Body of pancreas (tissue), 4 donors: Measurements from ENCODE around the gene DEFB132. TPM values are rescaled to one million over a fixed set of nuclear protein-coding genes. Genes with fewer than 3 reads are reported as not detected.
"Not testable (repeated sequence)": the region's sequence is repeated elsewhere in the genome, so short reads cannot be mapped to it uniquely, and the experiment has no call there.

ENCODE experiments used
- ATAC-seq: fragments of 150-250 bp; one replicate; pipeline ENCODE4 v1.9.1; 2016
- DNase-seq, 4 donors: peaks; one replicate each; pipeline ENCODE4 v3.0.0-alpha.2; 2019
- H3K27ac ChIP-seq, 4 donors: fragments of 200-600 bp; sonication (generic); 1 replicate in 3 of 4; 2 replicates in 1 of 4; pipeline versions ENCODE4 v1.5.1 to v1.6.1; 2016 to 2019; ENCODE audit warnings: mild to moderate bottlenecking in 1 of 4, mixed read lengths in 1 of 4, moderate library complexity in 1 of 4
- H3K27me3 ChIP-seq, 2 donors: fragments of 200-600 bp; sonication (generic); one replicate each; pipeline ENCODE4 v1.6.0; 2016; ENCODE audit warnings: mild to moderate bottlenecking in 1 of 2
- H3K36me3 ChIP-seq, 2 donors: fragments of 200-600 bp; sonication (generic); replicated peaks in 1 of 2; 2 replicates each; pipeline ENCODE4 v1.5.1; 2016; ENCODE audit warnings: low read depth in 2 of 2; ENCODE audit not compliant: insufficient read depth in 1 of 2
- H3K4me1 ChIP-seq: fragments of 200-600 bp; sonication (generic); one replicate; pipeline ENCODE4 v1.6.0; 2016
- H3K4me3 ChIP-seq, 2 donors: fragments of 200-600 bp; sonication (generic); 1 replicate in 1 of 2; 2 replicates in 1 of 2; pipeline ENCODE4 v1.5.1; 2016 to 2019
- H3K9me3 ChIP-seq, 3 donors: fragments of 200-600 bp; sonication (generic); 1 replicate in 2 of 3; 2 replicates in 1 of 3; pipeline ENCODE4 v1.5.1; 2016
- POLR2A ChIP-seq, 3 donors: fragments of 450-650 bp; IDR thresholded peaks; one replicate each; pipeline ENCODE4 v1.6.1; 2016; ENCODE audit warnings: antibody characterized with exemption in 3 of 3, mild to moderate bottlenecking in 2 of 3
- WGBS, 2 donors: methylation state at CpG; one replicate each; pipeline ENCODE4 v1.1.5; 2017; 5-methylcytosine and 5-hydroxymethylcytosine counted together
- intact Hi-C: fragments of 100-400 bp; cut with DNase I; formaldehyde crosslinking; loops from one replicate; pipeline ENCODE4 v1.15.1; 2023
- total RNA-seq, 2 donors: library from RNA; depleted of rRNA; stranded (reverse); fragments of >200 nt; gene quantifications; one replicate each; pipeline ENCODE4 v1.1.0, GENCODE V29; 2016
- TF ChIP-seq, protein P1 (sequence below), 7 experiments: fragments of 450-650 bp in 4 of 7; fragments of 200-600 bp in 3 of 7; sonication (generic) in 3 of 7; IDR thresholded peaks; one replicate each; pipeline ENCODE4 v1.5.1; 2016 to 2019; ENCODE audit warnings: antibody characterized with exemption in 7 of 7

DEFB132 gene
- total RNA-seq, 2 donors from 2014 or later = not detected

DNA sequence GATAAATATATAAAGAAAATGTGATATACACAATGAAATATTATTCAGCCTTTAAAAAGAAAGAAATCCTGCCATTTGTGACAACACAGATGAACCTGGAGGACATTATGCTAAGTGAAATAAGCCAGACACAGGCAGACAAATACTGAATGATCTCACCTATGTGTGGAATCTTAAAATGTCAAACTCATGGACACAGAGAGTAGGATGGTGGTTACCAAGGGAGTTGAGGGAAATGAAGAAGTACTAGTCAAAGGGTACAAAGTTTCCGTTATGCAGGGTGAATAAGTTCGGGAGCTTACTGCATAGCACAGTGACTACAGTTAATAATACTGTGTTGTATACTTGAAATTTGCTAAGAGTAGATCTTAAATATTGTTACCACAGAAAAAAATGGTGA is 14.6 kb upstream of the DEFB132 start:
- intact Hi-C loops = no loop called here
- no peak for DNase-seq
- Histone ChIP-seq H3K9me3 (no peaks in the 10 kb centered on the region), H3K4me1 (no peaks in the 10 kb centered on the region), H3K4me3 (no peak overlapping the region), H3K36me3 (no peaks in the 10 kb centered on the region), H3K27me3 (peaks cover 0 to 3% of the 10 kb centered on the region in 2 donors), H3K27ac (no peak overlapping the region)
- WGBS, 2 donors = 65 to 78% methylated on average over 2 of the region's 2 CpGs
- TF ChIP-seq, protein P1, sequence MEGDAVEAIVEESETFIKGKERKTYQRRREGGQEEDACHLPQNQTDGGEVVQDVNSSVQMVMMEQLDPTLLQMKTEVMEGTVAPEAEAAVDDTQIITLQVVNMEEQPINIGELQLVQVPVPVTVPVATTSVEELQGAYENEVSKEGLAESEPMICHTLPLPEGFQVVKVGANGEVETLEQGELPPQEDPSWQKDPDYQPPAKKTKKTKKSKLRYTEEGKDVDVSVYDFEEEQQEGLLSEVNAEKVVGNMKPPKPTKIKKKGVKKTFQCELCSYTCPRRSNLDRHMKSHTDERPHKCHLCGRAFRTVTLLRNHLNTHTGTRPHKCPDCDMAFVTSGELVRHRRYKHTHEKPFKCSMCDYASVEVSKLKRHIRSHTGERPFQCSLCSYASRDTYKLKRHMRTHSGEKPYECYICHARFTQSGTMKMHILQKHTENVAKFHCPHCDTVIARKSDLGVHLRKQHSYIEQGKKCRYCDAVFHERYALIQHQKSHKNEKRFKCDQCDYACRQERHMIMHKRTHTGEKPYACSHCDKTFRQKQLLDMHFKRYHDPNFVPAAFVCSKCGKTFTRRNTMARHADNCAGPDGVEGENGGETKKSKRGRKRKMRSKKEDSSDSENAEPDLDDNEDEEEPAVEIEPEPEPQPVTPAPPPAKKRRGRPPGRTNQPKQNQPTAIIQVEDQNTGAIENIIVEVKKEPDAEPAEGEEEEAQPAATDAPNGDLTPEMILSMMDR (IDR thresholded peaks at IDR 0.05) = no peak
- TF ChIP-seq POLR2A (IDR thresholded peaks at IDR 0.05) = no peak
- no peak for ATAC-seq

DNA sequence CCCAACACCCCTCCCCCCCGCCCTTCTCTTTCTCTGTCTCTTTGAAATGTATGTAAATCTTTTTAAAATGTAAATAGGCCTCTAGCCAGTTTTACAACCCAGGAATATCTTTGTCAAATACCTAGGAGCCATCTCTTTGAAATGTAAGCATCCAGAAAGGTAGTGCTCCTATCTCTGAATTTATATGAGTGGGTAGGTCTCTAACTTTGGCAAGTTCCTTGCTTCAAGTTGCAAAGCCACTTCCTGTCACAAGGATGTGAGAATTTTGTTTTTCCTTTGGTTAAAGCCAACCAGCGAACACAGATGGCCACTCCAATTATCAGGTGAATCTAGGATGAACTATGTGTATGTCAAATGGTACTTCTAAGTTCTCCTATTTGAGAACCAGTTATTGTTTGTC is 6.2 kb upstream of the DEFB132 start:
- DNase-seq (no peak), ATAC-seq (no peak)
- H3K4me3 ChIP-seq = no peak overlapping the region
- H3K27ac ChIP-seq = no peak overlapping the region
- no peaks in the 10 kb centered on the region for H3K4me1 ChIP-seq
- TF ChIP-seq POLR2A (IDR thresholded peaks at IDR 0.05) = no peak
- TF ChIP-seq, protein P1 (IDR thresholded peaks at IDR 0.05) = no peak
- WGBS, 2 donors = 63 to 66% methylated on average over 2 of the region's 2 CpGs
- no peaks in the 10 kb centered on the region for H3K36me3 ChIP-seq
- intact Hi-C loops = no loop called here
- H3K27me3 ChIP-seq = no peaks in the 10 kb centered on the region
- no peaks in the 10 kb centered on the region for H3K9me3 ChIP-seq

DNA sequence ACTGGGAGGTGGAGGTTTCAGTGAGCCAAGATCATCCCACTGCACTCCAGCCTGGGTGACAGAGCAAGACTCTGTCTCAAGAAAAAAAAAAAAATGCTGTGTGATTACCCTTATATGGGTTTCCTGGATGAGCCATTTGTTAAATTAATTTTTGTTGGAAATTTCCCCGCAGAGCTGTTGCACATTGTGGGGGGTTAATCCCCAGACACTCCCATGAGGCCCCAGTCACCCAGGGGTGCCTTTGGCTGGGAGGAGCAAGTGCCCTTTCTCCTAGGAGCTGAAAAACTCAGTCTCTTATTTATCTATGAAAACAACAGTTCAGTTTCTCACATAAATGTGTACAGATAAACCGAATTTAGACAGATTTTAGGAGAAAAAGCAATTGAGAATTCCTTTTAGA is 4.7 kb upstream of the DEFB132 start:
- DNase-seq = no peak
- Histone ChIP-seq H3K27ac (no peak overlapping the region), H3K36me3 (no peaks in the 10 kb centered on the region), H3K4me1 (peaks cover 8% of the 10 kb centered on the region), H3K9me3 (no peaks in the 10 kb centered on the region), H3K27me3 (no peaks in the 10 kb centered on the region), H3K4me3 (no peak overlapping the region)
- TF ChIP-seq, protein P1 (IDR thresholded peaks at IDR 0.05) = no peak
- no peak for TF ChIP-seq POLR2A (IDR thresholded peaks at IDR 0.05)
- ATAC-seq = no peak
- intact Hi-C loops = no loop called here
- WGBS, 2 donors = 82 to 88% methylated on average over 2 of the region's 2 CpGs

- H3K4me3 ChIP-seq, ATAC-seq: not testable (repeated sequence)
- WGBS, 2 donors = 43 to 50% methylated on average over 6 of the region's 6 CpGs
Observed at GRCh38 chr20:253447-253846, 4.1 kb upstream of the DEFB132 start.

GRCh38 chr20:258269-258858 is 840 bp downstream of the DEFB132 start:
- H3K4me3 ChIP-seq = no peak overlapping the region
- intact Hi-C loops = no loop called here
- 45 to 69% methylated on average over 4 of the region's 4 CpGs for WGBS, 2 donors
- no peaks in the 10 kb centered on the region for H3K9me3 ChIP-seq
- H3K36me3 ChIP-seq = no peaks in the 10 kb centered on the region
- DNase-seq = no peak
- peaks cover 13% of the 10 kb centered on the region for H3K4me1 ChIP-seq
- ATAC-seq = no peak
- H3K27ac ChIP-seq = no peak overlapping the region
- H3K27me3 ChIP-seq = no peaks in the 10 kb centered on the region
- no peak for TF ChIP-seq POLR2A (IDR thresholded peaks at IDR 0.05)
- TF ChIP-seq, protein P1 (IDR thresholded peaks at IDR 0.05) = no peak

More at GRCh38 chr20:253447-253846, 4.1 kb upstream of the DEFB132 start:
- H3K9me3 ChIP-seq, H3K36me3 ChIP-seq, intact Hi-C loops, H3K27ac ChIP-seq, DNase-seq, H3K27me3 ChIP-seq: not testable (repeated sequence)
- peaks cover 13% of the 10 kb centered on the region for H3K4me1 ChIP-seq
